H9 (cell line): ENCODE results near the gene ATF4. TPM values are rescaled to one million over a fixed set of nuclear protein-coding genes. Genes with fewer than 3 reads are reported as not detected.

Experiments
- DNase-seq: peaks from one replicate; pipeline ENCODE4 v3.0.0-alpha.2; 2017
- H2AFZ ChIP-seq: one replicate; pipeline ENCODE4 v1.6.1; 2013; ENCODE audit warnings: mild to moderate bottlenecking, low read length, control low read depth, moderate library complexity
- H2AK5ac ChIP-seq: 2 replicates; pipeline ENCODE4 v1.6.1; 2013; ENCODE audit warnings: low read length, control low read depth, mixed read lengths; ENCODE audit not compliant: insufficient read length
- H2BK120ac ChIP-seq: one replicate; pipeline ENCODE4 v1.6.1; 2013; ENCODE audit warnings: low read depth, mild to moderate bottlenecking, low read length, control low read depth, inconsistent platforms; ENCODE audit not compliant: poor library complexity, severe bottlenecking
- H2BK12ac ChIP-seq: 2 replicates; pipeline ENCODE4 v1.6.1; 2013; ENCODE audit warnings: low read length, control low read depth, mixed read lengths, low read depth; ENCODE audit not compliant: insufficient read length
- H2BK15ac ChIP-seq: 2 replicates; pipeline ENCODE4 v1.6.1; 2013; ENCODE audit warnings: low read depth, low read length, control low read depth
- H2BK20ac ChIP-seq: one replicate; pipeline ENCODE4 v1.6.1; 2013; ENCODE audit warnings: low read depth, mild to moderate bottlenecking, low read length, control low read depth, inconsistent platforms; ENCODE audit not compliant: poor library complexity, severe bottlenecking
- H2BK5ac ChIP-seq: 2 replicates; pipeline ENCODE4 v1.6.1; 2013; ENCODE audit warnings: low read length, control low read depth, mixed read lengths; ENCODE audit not compliant: insufficient read length
- H3K14ac ChIP-seq: 2 replicates; pipeline ENCODE4 v1.6.1; 2013; ENCODE audit warnings: low read length, control low read depth; ENCODE audit not compliant: insufficient read depth
- H3K18ac ChIP-seq: 2 replicates; pipeline ENCODE4 v1.6.1; 2013; ENCODE audit warnings: low read depth, mild to moderate bottlenecking, mixed read lengths, low read length, control low read depth; ENCODE audit not compliant: insufficient read length
- H3K23ac ChIP-seq: 2 replicates; pipeline ENCODE4 v1.6.1; 2013; ENCODE audit warnings: low read length, control low read depth, mixed read lengths, low read depth; ENCODE audit not compliant: insufficient read length
- H3K23me2 ChIP-seq: 2 replicates; pipeline ENCODE4 v1.6.1; 2013; ENCODE audit warnings: low read depth, mild to moderate bottlenecking, mixed read lengths, low read length, control low read depth; ENCODE audit not compliant: insufficient read length, poor library complexity, severe bottlenecking
- H3K27ac ChIP-seq: 2 replicates; pipeline ENCODE4 v1.5.1; 2013; ENCODE audit warnings: low read length, control low read depth, mixed read lengths, low read depth; ENCODE audit not compliant: insufficient read length
- H3K27me3 ChIP-seq: 2 replicates; pipeline ENCODE4 v1.6.1; 2013; ENCODE audit warnings: low read length, control low read depth, inconsistent platforms; ENCODE audit not compliant: insufficient read depth
- H3K4ac ChIP-seq: 2 replicates; pipeline ENCODE4 v1.6.1; 2013; ENCODE audit warnings: low read depth, mild to moderate bottlenecking, control low read depth, inconsistent platforms, low read length, moderate library complexity
- H3K4me1 ChIP-seq: 2 replicates; pipeline ENCODE4 v1.6.1; 2013; ENCODE audit warnings: low read length, control low read depth, inconsistent platforms; ENCODE audit not compliant: insufficient read depth
- H3K4me2 ChIP-seq: 2 replicates; pipeline ENCODE4 v1.6.1; 2013; ENCODE audit warnings: low read length, control low read depth, mixed read lengths; ENCODE audit not compliant: insufficient read length, insufficient read depth
- H3K56ac ChIP-seq: 2 replicates; pipeline ENCODE4 v1.6.1; 2013; ENCODE audit warnings: low read depth, mild to moderate bottlenecking, mixed read lengths, low read length, control low read depth; ENCODE audit not compliant: insufficient read length
- H3K79me1 ChIP-seq: 2 replicates; pipeline ENCODE4 v1.6.1; 2013; ENCODE audit warnings: low read depth, mild to moderate bottlenecking, moderate library complexity, low read length, control low read depth, inconsistent platforms; ENCODE audit not compliant: insufficient read depth, poor library complexity, severe bottlenecking
- H3K79me2 ChIP-seq: 2 replicates; pipeline ENCODE4 v1.6.1; 2013; ENCODE audit warnings: low read length, control low read depth, inconsistent platforms; ENCODE audit not compliant: insufficient read depth
- H3K9ac ChIP-seq: 2 replicates; pipeline ENCODE4 v1.6.1; 2013; ENCODE audit warnings: low read length, control low read depth, mixed read lengths; ENCODE audit not compliant: insufficient read length; ENCODE audit errors: extremely low read depth
- H3K9me3 ChIP-seq: one replicate; pipeline ENCODE4 v1.6.1; 2013; ENCODE audit warnings: low read depth, low read length, inconsistent platforms; ENCODE audit not compliant: control insufficient read depth
- H3T11ph ChIP-seq: one replicate; pipeline ENCODE4 v1.6.1; 2013; ENCODE audit warnings: mild to moderate bottlenecking, low read length, control low read depth, inconsistent platforms
- H4K20me1 ChIP-seq: one replicate; pipeline ENCODE4 v1.6.1; 2013; ENCODE audit not compliant: control insufficient read depth, insufficient read length, insufficient read depth
- H4K5ac ChIP-seq: 2 replicates; pipeline ENCODE4 v1.6.1; 2013; ENCODE audit warnings: low read depth, mild to moderate bottlenecking, mixed read lengths, low read length, control low read depth; ENCODE audit not compliant: insufficient read length
- H4K8ac ChIP-seq: replicated peaks from 2 replicates; pipeline ENCODE4 v1.6.1; 2013; ENCODE audit warnings: low read length, control low read depth, mixed read lengths, low read depth; ENCODE audit not compliant: insufficient read length
- H4K91ac ChIP-seq: 2 replicates; pipeline ENCODE4 v1.6.1; 2013; ENCODE audit warnings: low read depth, mild to moderate bottlenecking, moderate library complexity, mixed read lengths, low read length, control low read depth; ENCODE audit not compliant: insufficient read length
- H3K27ac Mint-ChIP-seq, 3 experiments: 2 replicates in 2 of 3; 3 replicates in 1 of 3; pipeline ENCODE4 v1.8.0; 2020 to 2021; ENCODE audit warnings: mixed read lengths in 3 of 3, mild to moderate bottlenecking in 1 of 3, moderate library complexity in 1 of 3
- H3K27me3 Mint-ChIP-seq: 2 replicates; pipeline ENCODE4 v1.8.0; 2021; ENCODE audit warnings: low read depth, mild to moderate bottlenecking, moderate library complexity, mixed read lengths
- H3K36me3 Mint-ChIP-seq, 3 experiments: 2 replicates in 2 of 3; 3 replicates in 1 of 3; pipeline ENCODE4 v1.8.0; 2020 to 2021; ENCODE audit warnings: low read depth in 3 of 3, mixed read lengths in 3 of 3; ENCODE audit not compliant: insufficient read depth in 1 of 3
- H3K4me1 Mint-ChIP-seq, 2 experiments: 2 replicates each; pipeline ENCODE4 v1.8.0; 2020; ENCODE audit warnings: mixed read lengths in 2 of 2
- H3K4me3 Mint-ChIP-seq, 2 experiments: 2 replicates in 1 of 2; 3 replicates in 1 of 2; pipeline ENCODE4 v1.8.0; 2020 to 2021; ENCODE audit warnings: mild to moderate bottlenecking in 2 of 2, mixed read lengths in 2 of 2, moderate library complexity in 1 of 2
- H3K9me3 Mint-ChIP-seq, 2 experiments: 2 replicates in 1 of 2; 3 replicates in 1 of 2; pipeline ENCODE4 v1.8.0; 2020; ENCODE audit warnings: mild to moderate bottlenecking in 2 of 2, mixed read lengths in 2 of 2, moderate library complexity in 1 of 2
- CTCF ChIP-seq: fragments of 200-600 bp; sonication (generic); conservative IDR thresholded peaks from 3 replicates; pipeline ENCODE4 v1.8.0; 2021; ENCODE audit warnings: antibody characterized with exemption, mild to moderate bottlenecking
- WGBS: extraction: QIAGEN DNeasy Blood & Tissue Kit; methylation state at CpG from one replicate; pipeline ENCODE4 v1.1.7; 2013; ENCODE audit warnings: missing lambda C conversion rate, low lambda C conversion rate, mixed read lengths; ENCODE audit not compliant: insufficient read length; ENCODE audit errors: extremely low coverage; 5-methylcytosine and 5-hydroxymethylcytosine counted together
- total RNA-seq: library from RNA; stranded (reverse); gene quantifications from 2 replicates; pipeline ENCODE4 v1.2.1, GENCODE V29; 2021

The ATF4 gene
- total RNA-seq, 1 experiment from 2014 or later, result 455 TPM

GRCh38 chr22:39498368-39498767 is 22.0 kb upstream of the ATF4 start:
- DNase-seq, result no peak
- Histone ChIP-seq H3K4ac (no peak overlapping the region), H2BK120ac (no peak overlapping the region), H3K9ac (no peak overlapping the region), H3K4me1 (no peaks in the 10 kb centered on the region; the same call in 1 of the 2 replicates), H3K27me3 (peaks cover 8% of the 10 kb centered on the region), H2BK20ac (no peak overlapping the region), H3K27ac (no peak overlapping the region), H4K91ac (no peak overlapping the region), H3K79me2 (no peaks in the 10 kb centered on the region), H2BK5ac (no peak overlapping the region), H3K14ac (no peak overlapping the region), H3K23ac (no peak overlapping the region), H2AFZ (no peak overlapping the region), H3T11ph (no peak overlapping the region), H3K23me2 (peaks cover 8% of the 10 kb centered on the region), H4K20me1 (no peaks in the 10 kb centered on the region), H3K4me2 (no peak overlapping the region), H4K5ac (no peak overlapping the region), H3K9me3 (no peaks in the 10 kb centered on the region), H3K79me1 (no peaks in the 10 kb centered on the region), H3K56ac (no peak overlapping the region), H3K18ac (no peak overlapping the region), H2BK15ac (no peak overlapping the region), H4K8ac (no peak overlapping the region), H2AK5ac (no peak overlapping the region), H2BK12ac (no peak overlapping the region)
- Mint-ChIP-seq H3K27me3 (peaks cover 84% of the 10 kb centered on the region), H3K4me3 (no peak overlapping the region), H3K36me3 (peaks cover 0 to 2% (median 0%) of the 10 kb centered on the region in 3 experiments; a peak in 1 of 7 replicates), H3K27ac (no peak overlapping the region), H3K4me1 (peaks cover 7 to 12% of the 10 kb centered on the region in 2 experiments), H3K9me3 (peaks cover 0 to 3% of the 10 kb centered on the region in 2 experiments; a peak in 1 of 5 replicates)
- TF ChIP-seq CTCF, result no peak
- WGBS, result no CpG with 5 or more reads among the region's 2 CpGs
